Activated T-cell treated with anti-CD3 and anti-CD28 coated beads for 48 hours (primary cell): ENCODE data around the gene LZTS3.
A peak's percentile ranks its signal among the peaks of the same experiment; 100 is the strongest.
"Not testable (repeated sequence)": the region's sequence is repeated elsewhere in the genome, so short reads cannot be mapped to it uniquely, and the experiment has no call there.

ENCODE experiments used
- DNase-seq: peaks from one replicate; pipeline ENCODE4 v3.0.0-alpha.2; 2020; ENCODE audit warnings: low read depth

The LZTS3 gene

DNA sequence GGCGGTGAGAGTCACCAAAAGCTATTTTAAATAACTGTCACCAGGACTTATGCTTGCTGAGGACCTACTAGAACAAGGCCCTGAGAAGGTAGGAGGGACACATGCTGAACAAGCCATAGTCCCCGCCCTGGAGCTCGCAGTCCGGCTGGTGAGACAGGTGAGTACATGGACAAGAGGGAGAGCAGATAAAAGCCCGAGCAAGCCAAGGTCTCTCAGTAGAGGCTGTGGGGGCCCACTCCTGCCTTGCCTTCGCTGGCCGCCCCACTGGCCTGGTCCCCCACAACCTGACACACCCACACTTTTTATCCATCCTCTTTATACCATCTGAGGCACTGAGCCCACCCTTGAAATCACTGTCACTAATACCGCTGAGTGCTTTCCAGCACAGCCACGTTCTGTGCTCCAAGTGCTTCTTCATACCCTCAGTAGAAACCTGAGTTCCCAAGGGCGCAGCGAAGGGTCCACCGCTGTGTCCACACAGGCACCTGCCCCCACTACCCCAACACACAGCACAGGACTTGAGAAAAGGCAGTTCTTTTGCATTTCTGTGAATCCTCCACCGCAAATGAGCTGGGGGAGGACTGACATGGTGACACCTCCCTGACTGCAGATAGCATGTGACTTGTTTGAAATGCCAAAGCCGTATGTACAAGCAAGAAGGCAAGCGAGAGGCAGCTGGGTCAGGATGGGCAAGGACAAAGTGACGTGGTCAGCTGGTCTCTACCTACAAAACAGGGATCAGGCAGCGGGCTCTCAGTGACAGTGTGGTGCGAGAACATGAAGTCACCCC, 19.1 kb upstream of the LZTS3 start:
- DNase-seq: no peak

DNA sequence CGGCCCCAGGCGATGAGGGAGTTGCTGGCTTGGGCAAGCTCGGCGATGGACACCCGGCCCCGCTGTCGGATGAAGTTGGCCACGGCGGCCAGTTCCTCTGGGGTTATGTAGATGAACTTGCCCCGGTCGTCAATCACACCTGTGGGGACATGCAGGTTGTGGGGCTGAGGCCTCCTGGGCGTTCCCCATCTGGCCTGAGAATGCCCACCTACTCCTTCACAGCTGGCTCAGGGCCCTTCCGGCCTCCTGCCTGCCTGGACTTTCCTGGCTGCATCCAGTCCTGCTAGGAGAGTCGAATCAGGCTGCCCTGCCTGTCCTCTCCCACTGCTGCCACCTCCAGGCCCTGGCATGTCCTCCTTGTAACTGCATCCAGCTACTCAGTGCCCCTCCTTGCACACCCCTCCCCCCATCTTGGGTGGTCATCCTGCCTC, 17.3 kb upstream of the LZTS3 start:
- DNase-seq: no peak

DNA sequence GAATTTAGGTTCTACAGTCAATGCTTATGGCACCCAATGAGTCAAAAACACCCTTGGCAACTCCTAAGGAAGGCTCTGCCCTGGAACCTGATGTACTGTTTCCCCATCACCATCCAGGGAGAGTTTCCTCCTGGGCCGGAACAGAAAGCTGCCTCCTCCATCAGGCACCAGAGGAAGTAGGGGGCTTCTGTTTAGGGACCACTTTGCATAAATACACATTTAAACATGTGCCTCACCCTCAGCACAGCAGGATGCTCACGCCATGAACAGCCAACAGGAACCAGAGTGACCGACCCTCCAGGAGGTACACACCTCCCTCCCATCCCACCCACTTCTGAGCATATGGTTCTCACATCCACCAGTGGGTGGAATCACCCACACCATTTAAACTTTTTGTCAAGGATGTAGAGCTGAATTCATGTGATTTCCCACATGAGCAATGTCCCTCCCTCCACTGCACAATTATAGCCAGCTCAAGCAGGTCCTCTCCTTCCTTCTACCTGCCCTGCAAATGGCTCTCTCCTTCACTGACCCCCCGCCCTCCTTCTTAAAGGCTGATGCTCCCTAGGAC, 16.3 kb upstream of the LZTS3 start:
- DNase-seq: no peak

DNA sequence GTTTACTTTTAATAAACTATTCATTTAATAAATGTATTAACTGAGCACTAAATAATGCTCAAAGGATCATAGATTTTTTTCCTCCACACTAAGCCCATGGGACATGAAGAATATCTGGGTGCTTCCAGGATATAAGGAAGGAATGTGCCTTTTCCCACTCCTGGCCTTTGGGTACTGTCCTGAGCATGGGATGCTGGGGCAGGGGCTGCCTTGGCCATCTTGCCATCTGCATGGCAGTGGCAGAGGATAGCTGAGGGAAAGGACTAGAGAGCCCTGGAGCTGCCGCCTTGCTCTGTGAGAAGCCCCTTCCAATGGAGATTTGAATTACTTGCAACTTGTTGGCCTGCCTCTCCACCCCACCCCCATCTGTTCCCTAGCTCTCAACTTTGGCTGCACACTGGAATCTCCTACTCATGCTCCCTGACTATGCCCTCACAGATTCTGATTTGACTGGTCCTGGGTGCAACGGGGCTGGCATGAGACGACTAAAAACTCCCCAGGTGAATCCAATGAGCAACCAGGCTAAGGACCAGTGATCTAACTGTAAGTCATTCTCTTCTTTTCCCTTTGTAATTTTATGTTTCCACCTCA, 15.6 kb upstream of the LZTS3 start:
- DNase-seq: no peak

DNA sequence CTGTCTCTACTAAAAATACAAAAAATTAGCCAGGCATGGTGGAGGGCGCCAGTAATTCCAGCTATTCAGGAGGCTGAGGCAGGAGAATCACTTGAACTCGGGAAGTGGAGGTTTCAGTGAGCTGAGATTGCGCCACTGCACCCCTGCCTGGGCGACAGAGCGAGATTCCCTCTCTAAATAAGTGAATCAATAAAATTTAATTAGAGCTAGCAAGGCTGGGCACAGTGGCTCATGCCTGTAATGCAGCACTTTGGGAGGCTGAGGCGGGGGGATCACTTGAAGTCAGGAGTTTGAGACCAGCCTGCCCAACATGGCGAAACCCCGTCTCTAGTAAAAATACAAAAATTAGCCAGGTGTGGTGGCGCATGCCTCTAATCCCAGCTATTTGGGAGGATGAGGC, 14.5 kb upstream of the LZTS3 start:
- not testable (repeated sequence) for DNase-seq

DNA sequence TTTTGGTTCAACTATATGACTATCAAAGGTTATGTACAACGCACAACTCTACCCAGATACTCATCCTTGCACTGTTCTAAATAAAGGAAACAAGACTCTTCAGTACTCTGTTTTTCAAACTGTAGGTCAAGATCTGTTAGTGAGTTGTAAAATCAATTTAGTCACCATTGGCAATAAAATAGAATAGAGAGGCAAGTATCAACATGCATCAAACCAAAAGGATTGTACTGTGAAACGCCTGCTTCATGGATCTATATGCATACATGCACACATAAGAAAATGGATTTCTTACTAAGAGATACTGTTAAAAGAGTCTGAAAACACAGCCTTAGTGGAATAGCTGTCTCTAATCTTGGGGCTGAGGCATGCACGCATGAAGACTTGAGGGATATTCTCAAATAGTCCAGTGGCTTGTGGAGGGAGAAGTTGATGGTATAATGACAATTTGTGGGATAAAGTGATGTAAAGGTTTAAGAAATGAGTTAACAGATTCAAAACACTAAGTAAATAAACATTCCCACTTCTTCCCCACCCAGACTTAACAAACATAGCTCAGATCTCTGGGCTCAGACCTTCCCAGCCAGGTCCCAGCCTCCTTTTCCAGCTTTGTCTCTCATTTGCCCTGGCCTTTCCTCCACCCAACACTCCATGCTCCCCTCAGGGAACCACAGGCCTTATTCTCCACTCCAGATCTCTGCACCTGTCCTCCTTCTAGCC, 10.7 kb upstream of the LZTS3 start:
- no peak for DNase-seq

DNA sequence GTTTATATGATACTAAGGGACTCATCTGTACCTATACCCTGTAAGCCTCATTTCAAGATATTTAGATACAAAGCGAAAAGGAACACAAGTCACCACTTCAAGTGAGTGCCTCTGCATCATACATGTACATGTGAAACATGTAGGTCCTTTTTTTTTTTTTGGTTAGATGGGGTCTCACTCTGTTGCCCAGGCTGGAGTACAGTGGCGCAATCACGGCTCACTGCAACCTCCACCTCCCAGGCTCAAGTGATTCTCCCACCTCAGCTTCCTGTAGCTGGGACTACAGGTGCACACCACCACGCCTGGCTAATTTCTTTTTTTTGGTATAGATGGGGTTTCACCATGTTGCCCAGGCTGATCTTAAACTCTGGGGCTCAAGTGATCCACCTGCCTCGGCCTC, 9.1 kb upstream of the LZTS3 start:
- not testable (repeated sequence) for DNase-seq

DNA sequence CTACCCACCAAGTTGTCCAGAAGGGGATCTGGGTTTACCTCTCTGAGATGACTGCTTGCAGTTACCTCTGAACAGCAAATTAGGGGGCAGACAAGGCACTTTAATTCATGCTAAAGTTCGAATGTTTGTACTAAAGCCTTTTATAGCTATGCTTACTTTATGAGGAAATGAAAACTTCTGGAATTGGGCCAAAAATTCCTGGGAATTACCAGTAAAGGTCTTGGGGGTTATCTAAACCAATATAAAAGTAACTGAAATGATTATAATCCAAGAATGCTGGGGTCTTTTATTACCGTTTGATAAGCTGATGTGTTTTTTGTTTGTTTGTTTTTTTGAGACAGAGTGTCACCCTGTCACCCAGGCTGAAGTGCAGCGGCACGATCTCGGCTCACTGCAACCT, 7.9 kb upstream of the LZTS3 start:
- no peak for DNase-seq

DNA sequence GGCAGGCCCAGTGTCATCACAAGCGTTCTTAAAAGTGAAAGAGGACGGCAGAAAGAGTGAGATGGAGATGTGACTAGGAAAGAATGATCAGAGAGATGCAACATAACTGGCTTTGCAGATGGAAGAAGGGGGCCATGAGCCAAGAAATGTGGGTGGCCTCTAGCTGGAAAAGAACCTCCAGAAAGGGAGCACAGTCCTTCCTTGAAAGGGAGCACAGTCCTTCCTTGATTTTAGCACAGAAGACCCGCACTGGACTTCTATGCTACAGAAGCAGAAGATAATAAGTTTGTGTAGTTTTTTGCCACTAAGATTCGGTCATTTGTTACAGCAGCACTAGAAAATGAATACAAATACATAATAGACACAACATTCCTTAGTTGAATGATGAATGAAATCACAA, 7.0 kb upstream of the LZTS3 start:
- no peak for DNase-seq

DNA sequence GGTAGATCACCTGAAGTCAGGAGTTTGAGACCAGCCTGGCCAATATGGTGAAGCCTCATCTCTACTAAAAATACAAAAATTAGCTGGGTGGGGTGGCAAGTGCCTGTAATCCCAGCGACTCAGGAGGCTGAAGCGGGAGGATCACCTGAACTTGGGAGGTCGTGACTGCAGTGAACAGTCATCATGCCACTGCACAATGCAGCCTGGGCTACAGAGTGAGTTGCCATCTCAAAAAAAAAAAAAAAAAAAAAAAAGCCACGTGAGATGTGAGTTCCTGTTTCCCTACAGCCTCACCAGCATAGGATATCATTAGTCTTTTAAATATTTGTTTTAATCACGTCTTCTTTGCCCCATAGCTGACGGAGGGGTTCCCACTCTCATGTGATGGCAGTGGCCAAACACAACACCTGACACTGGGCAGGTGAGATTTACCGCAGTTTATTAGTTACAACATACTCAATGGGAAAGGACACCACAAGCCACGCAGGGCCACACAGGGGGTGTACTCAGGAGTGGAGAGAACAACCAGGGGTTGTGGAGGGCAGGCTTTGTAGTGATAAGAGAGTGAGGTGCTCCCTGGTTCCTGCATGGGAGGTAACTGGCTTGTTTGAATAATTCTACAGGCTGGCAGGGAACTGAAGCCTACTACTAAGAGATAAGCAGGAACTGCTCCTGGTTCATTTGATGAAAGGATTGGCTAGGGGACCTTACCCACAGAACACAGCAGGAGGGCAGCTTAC, 4.6 kb upstream of the LZTS3 start:
- no peak for DNase-seq

DNA sequence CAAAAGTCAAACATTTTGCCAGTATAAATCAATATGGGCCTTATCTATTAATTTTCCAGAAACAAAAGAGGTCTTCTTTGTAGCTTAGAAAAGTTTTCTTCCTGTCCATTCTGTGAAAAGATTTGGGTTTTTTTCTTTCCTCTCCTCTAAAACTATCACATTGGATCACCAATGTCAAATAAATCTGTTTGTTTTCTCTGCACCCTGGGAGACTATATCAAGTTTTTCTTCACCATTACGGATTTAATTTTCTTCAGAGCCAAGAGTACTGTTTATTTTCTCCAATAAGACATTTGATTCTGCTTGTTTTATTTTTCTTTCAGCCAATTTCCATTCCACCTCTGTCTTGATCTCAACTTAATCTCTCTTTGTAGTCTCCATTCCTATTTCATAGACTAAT, 1.9 kb upstream of the LZTS3 start:
- DNase-seq: no peak

DNA sequence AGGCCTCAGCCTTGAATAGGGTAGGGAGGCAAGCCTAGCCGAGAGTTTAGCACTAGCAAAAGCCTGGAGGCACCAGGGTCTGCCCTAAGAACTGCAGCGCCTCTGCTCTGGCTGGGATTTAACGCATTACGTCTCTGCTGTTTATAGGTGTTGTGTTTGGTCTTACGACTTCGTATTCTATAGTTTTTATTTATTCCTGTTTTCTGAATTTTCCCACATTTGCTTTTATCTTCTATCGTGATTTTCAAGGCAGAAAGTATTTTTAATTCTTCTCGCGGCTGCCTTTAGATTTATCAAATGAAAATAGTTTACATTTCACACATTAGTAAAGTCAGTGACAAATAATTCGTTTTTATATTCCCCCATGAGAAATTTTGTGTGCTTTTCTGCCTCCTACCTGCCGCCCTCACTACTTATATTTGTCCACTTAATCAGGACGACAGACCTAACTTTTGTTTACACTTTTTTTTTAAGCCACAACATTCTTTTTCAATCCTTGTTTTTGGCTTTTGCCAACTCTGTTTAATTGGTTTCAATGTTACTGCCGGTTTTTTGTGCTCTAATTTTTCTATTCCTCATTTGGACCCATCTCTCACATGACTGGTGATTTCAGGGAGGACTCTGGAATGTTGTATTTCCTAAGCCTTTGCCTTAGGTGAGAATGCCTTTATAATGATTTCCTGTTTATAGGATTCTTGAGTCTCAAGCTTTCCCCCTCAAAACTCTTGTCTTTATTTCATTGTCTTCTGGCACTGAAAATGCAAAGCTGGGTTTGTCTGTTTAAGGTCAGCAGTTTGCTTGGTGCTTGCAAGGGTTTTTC, 1.3 kb upstream of the LZTS3 start:
- no peak for DNase-seq

DNA sequence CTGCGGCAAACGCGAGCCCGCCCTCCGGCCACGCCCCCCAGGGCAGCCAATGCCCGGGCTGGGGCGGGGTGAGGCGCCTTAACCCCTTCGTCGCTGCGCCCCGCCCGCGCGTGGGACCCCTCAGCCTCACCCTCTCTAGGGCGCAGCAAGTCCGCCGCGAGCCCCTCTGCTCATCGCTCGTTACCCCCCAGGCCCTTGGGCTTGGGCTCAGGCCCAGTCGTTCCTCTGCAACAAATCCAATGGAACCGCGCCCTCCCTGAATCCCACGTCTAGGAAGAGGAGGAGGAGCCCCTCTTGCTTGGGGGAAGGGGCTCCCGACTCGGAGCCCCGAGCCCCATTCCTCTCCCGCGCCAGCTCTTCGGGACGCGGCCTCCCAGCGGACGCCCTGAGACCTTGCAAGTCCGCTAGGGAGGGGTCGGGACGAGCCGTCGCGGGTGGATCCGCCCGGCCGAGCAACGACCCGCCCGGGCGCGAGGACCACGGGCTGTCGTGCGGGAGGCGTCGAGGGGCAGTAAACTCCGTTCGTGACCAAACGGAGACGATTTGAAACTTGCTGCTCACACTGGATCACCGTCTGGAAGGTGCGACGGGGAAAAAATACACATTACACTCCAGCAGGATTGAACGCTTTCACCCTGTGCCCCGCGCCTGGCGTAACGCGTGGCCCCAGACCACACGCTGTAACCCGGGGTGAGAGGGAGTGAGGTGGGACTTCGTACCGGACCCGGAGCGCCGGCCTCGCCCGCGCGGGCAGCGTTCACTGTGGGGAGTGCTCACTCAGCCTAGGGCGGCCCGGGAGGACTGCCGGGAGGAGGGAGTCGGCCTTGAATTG, 477 bp upstream of the LZTS3 start:
- DNase-seq: peak; percentile 92

DNA sequence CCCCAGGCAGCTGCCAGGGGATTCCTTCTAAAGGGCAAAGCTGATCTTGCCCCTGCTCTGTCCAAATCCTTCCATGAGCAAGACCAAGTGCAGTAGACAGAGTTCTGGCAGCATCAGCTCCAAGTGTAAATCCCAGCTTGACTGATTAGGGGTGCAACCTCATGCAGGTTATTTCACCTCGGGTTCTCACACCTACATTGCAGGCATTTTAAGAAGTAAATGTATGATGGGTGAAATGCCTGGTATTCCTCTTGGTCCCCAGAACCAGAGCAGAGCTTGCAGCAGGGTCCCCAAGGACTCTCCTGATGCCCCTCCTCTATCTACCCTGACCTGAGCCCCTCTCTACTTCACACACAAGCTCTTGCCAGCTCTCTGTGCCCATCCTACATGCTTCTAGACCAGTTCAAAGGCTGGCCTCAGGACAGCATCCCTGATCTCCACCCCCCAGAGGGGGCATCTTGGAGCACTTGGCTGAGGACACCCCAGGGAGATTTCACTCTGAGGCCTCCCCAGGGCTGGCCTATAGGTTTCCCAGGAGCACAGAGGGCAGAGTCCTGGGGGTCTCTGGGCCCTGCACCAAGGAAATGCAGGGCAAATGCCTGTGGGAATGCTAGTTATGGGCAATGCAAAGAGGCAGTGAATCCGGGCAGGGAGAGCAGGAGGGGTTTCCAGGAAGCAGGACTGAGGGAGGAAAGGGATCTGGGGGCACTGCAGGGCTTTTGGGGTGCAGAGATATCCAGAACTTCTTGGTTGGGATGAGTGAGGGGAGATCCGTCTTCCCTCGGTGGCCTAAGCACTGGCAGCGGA, 1.0 kb downstream of the LZTS3 start:
- no peak for DNase-seq

DNA sequence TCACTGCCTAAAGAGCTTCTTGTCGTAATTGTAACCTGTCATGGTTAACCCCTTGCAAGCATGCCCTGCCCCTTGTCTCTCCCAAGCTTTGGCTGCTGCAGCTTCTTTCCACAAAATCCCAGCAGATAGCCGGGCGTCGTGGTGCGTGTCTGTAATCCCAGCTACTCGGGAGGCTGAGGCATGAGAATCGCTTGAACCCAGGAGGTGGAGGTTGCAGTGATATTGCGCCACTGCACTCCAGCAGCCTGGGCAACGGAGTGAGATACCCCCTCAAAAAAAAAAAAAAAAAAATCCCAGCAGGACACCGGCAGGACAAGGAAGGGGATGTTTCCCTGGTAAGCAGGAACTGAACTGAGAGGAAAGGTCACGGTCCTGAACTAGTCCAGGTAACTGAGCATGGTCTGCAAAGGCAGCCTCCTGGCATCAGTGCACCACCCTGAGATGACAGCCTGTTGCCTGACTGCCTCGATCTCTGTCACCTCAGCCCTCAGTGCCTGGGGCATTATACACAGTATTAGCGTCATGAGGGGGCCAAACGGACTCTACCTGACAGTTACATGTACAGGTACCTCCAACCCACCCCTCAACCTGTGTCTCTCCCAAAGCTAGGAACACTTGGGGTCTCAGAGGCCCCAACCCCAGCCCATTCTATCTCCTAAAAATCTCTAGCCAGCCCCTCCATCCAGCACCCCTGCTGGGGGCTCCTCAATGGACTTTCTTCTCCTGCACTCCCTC, 1.8 kb downstream of the LZTS3 start:
- DNase-seq: no peak

DNA sequence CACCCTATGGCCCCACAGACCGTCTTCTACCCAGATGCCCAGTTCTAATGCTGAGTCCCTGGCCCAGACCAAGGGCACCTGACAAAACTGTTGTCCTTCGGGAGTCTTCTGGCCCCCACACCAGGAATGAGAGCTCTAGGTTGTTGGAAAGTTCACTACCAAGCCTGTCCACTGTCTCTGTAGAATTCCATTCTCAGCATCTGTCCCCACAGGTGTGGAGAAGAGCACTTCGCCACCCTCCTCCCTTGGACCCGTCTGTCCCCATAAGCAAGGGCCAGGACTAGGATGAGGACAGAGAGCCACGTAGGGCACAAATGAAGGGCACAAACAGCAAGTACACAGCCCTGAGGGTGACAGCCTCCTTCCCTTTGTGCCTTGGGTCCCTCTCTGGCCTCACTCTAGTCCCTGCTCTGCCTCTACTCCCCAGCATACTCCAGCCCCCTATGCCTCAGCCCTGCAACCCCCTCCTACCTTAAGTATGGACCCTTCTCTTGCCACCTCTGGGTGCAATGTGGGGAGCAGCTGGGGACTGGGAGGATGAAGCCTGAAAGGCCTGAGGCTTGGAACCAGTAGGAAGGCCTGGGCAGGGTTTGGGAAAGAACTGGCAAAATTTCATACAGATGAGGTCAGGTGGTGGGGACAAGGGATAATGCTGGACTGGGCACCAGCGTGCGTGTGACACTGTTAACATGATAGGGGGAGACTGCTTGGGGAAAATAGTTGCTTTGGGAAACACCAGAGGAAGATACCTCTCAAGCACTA, 4.3 kb downstream of the LZTS3 start:
- no peak for DNase-seq

DNA sequence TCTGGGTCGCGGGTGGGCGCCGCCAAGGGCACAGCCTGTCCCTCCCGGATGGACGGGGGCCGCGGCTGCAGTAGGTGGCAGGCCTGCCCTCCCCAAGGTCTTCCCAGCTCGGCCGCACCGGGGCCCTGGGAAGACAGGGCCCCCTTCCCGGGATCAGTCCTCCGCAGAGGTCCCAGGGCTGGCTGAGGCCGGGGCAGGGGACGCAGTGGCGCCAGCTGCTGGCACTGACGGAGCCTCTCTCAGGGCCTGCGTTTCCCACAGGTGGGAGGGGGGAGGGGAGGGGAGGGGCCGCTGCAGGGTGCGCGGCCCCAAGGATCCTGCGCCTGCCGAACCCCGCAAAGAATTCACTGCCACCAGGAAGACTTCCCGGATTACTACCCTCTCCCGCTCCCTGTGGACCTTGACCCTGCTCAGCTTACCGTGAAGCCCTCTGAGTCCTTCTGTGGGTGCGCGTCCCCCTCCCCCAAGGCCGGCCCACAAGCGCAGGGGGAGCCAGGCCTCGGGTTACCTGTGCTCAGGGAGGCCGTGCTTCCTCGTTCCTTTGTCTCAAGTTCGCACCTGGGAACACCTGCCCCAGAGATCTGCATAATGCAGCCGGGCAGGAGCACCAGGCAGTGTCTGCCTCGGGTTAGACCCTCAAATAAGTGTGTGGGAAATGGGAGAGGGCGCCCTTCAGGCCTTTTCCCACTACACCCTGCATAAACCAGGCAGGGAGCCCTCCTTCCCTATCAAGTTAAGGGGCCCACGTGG, 5.1 kb downstream of the LZTS3 start:
- DNase-seq: no peak

DNA sequence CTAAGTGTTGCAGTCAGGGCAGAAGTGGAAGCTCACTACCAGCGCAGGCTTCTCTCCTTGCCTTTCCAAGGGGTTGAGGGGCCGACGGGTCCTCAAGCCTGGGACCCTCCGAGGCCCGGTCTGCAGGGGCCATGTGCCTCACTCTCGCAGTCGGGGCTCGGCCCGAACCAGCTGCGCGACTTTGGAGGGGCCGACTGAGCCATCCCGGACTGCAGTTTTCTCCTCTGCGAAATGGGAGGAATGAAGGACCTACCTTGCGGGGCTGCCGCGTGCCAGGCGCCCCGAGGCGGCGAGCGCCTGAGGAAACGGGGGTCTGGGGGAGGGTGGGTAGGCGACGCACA, 5.6 kb downstream of the LZTS3 start:
- DNase-seq: no peak
